ENCODE data around the gene QSOX2. TPM values are rescaled to one million over a fixed set of nuclear protein-coding genes. Genes with fewer than 3 reads are reported as not detected.

Gene QSOX2
- 24.9 and 25.4 TPM in 2 replicates for total RNA-seq

DNA sequence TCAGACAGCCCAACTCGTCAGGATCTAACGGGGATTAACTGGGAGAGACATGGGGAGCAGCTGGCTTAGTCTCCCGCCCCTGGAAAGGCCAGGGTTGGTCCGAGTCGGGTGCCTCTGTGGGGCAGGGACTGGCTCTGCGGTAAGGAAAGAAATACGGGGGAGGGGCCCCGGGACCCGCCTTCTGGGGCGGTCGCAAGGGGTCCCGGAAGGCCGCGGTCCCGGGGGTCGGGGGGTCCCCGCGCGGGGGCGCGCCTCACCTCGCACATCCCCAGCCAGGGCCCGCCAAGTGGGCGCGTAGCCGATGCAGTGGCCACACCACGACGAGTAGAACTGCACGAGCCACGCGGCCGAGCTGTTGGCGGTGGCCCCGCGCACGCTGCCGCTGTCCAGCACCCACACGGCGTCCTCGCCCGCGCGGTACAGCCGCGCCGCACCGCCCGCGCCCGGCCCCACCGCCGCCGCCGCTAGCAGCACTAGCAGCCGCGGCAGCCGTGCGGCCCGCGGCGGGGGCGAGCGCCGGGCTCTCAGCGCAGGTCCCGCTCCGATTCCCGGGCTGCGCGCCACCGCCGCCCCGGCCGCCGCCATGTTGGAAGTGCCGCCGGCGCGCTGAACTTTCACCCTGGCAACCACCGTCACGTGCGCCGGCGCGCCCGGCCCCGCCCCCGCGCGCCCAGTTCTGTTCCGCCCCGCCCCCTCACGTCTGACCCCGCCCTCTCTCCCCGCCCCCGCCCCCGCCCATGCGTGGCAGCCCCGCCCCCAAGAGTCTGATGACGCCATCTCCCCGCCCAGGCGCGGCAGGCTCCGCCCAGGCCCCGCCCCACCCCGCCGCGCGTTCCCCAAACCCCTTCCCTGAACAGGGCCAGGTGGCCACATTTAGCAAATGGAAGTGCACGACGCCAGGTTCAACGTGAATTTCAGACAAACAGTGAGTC is at the start of gene QSOX2:
QSOX2 (minus strand) TSS at position 594 of the 932 bp plus-strand sequence; CDS start at position 585, 9 bp downstream.
- peak within 1 kb of the TSS; percentile 90 for H3K27ac Mint-ChIP-seq
- intact Hi-C loops (cut with micrococcal nuclease): loop anchor here (1.0 to 10.0 kb wide), 5 partner anchors 13 to 341 kb away; partner anchors contain the start of genes CAMSAP1, SEC16A and TMEM250
- peaks cover 13% of the 10 kb centered on the region for H3K36me3 Mint-ChIP-seq (ENCODE audit: low read depth)
- peaks cover 26% of the 10 kb centered on the region for H3K4me1 Mint-ChIP-seq (ENCODE audit: low read depth)
- peak within 1 kb of the TSS; percentile 92 for H3K4me3 Mint-ChIP-seq (ENCODE audit: low read depth)
- peaks cover 4% of the 10 kb centered on the region for H3K27me3 Mint-ChIP-seq (ENCODE audit: low read depth)
- DNase-seq (ENCODE audit: low spot score): peak; percentile 81
- H3K9me3 Mint-ChIP-seq: no peaks in the 10 kb centered on the region

GRCh38 chr9:136295055-136295454 is 49.4 kb upstream of the QSOX2 start:
- H3K36me3 Mint-ChIP-seq (ENCODE audit: low read depth): no peaks in the 10 kb centered on the region
- no peak for DNase-seq (ENCODE audit: low spot score)

DNA sequence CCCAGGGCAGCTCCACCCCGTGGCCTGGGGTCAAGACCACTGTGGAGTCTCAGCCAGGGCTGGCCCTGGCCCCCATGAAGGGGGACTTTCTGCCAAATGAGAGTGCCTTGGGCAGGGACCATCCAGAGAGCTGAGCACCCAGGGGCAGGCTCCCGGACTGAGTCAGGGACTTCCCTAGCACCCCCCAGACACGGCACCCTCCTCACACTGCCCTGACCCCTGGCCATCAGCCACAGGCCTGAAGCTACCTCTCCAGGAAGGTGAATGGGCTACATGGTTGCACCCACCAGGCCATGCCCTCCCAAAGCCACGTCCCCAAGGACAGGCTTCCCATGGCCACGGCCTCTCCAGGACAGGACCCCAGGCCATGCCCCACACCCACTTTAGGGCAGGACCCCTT is 48.8 kb upstream of the QSOX2 start:
- Mint-ChIP-seq H3K4me3 (ENCODE audit: low read depth) (no peak overlapping the region), H3K27me3 (ENCODE audit: low read depth) (no peaks in the 10 kb centered on the region), H3K4me1 (ENCODE audit: low read depth) (no peaks in the 10 kb centered on the region), H3K9me3 (no peaks in the 10 kb centered on the region), H3K36me3 (ENCODE audit: low read depth) (no peaks in the 10 kb centered on the region), H3K27ac (no peak overlapping the region)
- intact Hi-C loops (cut with micrococcal nuclease): no loop called here
- DNase-seq (ENCODE audit: low spot score): no peak

More at GRCh38 chr9:136295055-136295454, 49.4 kb upstream of the QSOX2 start:
- intact Hi-C loops (cut with micrococcal nuclease): no loop called here
- Mint-ChIP-seq H3K27ac (no peak overlapping the region), H3K4me3 (ENCODE audit: low read depth) (no peak overlapping the region), H3K9me3 (no peaks in the 10 kb centered on the region), H3K4me1 (ENCODE audit: low read depth) (no peaks in the 10 kb centered on the region), H3K27me3 (ENCODE audit: low read depth) (no peaks in the 10 kb centered on the region)

DNA sequence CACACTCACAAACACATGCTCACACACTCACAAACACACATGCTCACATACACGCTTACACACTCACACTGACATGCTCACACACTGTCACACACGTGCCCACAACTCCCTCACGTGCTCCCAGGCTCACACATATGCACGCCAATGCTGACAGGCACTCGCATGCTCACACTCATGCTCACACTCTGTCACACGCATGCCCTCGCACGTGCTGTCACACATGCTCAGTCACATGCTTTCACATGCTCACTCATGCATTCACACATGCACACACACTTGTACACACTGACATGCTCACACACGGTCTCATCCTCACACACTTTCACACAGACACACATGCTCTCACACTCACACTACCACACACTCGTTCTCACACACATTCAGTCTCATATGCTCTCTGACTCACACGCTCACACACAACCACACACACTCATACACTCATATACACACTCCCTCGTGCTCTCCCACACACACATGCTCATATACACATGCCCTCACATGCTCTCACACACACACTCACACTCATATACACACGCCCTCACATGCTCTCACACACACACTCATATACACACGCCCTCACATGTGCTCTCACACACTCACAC is 48.0 kb upstream of the QSOX2 start:
- Mint-ChIP-seq H3K36me3 (ENCODE audit: low read depth) (no peaks in the 10 kb centered on the region), H3K27ac (no peak overlapping the region), H3K4me1 (ENCODE audit: low read depth) (no peaks in the 10 kb centered on the region), H3K9me3 (no peaks in the 10 kb centered on the region), H3K4me3 (ENCODE audit: low read depth) (no peak overlapping the region), H3K27me3 (ENCODE audit: low read depth) (no peaks in the 10 kb centered on the region)
- no peak for DNase-seq (ENCODE audit: low spot score)
- intact Hi-C loops (cut with micrococcal nuclease): no loop called here

GRCh38 chr9:136292591-136293448 is 47.2 kb upstream of the QSOX2 start:
- H3K9me3 Mint-ChIP-seq: no peaks in the 10 kb centered on the region
- no peaks in the 10 kb centered on the region for H3K36me3 Mint-ChIP-seq (ENCODE audit: low read depth)
- H3K4me1 Mint-ChIP-seq (ENCODE audit: low read depth): no peaks in the 10 kb centered on the region
- DNase-seq (ENCODE audit: low spot score): no peak
- H3K27me3 Mint-ChIP-seq (ENCODE audit: low read depth): no peaks in the 10 kb centered on the region
- intact Hi-C loops (cut with micrococcal nuclease): no loop called here
- no peak overlapping the region for H3K4me3 Mint-ChIP-seq (ENCODE audit: low read depth)
- H3K27ac Mint-ChIP-seq: no peak overlapping the region

GRCh38 chr9:136292026-136292538 is 46.5 kb upstream of the QSOX2 start:
- no peaks in the 10 kb centered on the region for H3K4me1 Mint-ChIP-seq (ENCODE audit: low read depth)
- no peak for DNase-seq (ENCODE audit: low spot score)
- H3K36me3 Mint-ChIP-seq (ENCODE audit: low read depth): no peaks in the 10 kb centered on the region
- intact Hi-C loops (cut with micrococcal nuclease): no loop called here
- no peaks in the 10 kb centered on the region for H3K9me3 Mint-ChIP-seq
- no peak overlapping the region for H3K27ac Mint-ChIP-seq
- H3K4me3 Mint-ChIP-seq (ENCODE audit: low read depth): no peak overlapping the region
- no peaks in the 10 kb centered on the region for H3K27me3 Mint-ChIP-seq (ENCODE audit: low read depth)

GRCh38 chr9:136291306-136292025 is 45.9 kb upstream of the QSOX2 start:
- H3K27ac Mint-ChIP-seq: no peak overlapping the region
- no peaks in the 10 kb centered on the region for H3K27me3 Mint-ChIP-seq (ENCODE audit: low read depth)
- H3K4me1 Mint-ChIP-seq (ENCODE audit: low read depth): no peaks in the 10 kb centered on the region
- no peak overlapping the region for H3K4me3 Mint-ChIP-seq (ENCODE audit: low read depth)
- no peaks in the 10 kb centered on the region for H3K9me3 Mint-ChIP-seq
- intact Hi-C loops (cut with micrococcal nuclease): no loop called here
- H3K36me3 Mint-ChIP-seq (ENCODE audit: low read depth): no peaks in the 10 kb centered on the region
- no peak for DNase-seq (ENCODE audit: low spot score)

GRCh38 chr9:136290508-136291000 is 44.9 kb upstream of the QSOX2 start:
- intact Hi-C loops (cut with micrococcal nuclease): no loop called here
- Mint-ChIP-seq H3K27me3 (ENCODE audit: low read depth) (no peaks in the 10 kb centered on the region), H3K36me3 (ENCODE audit: low read depth) (no peaks in the 10 kb centered on the region), H3K4me1 (ENCODE audit: low read depth) (no peaks in the 10 kb centered on the region), H3K27ac (no peak overlapping the region), H3K9me3 (no peaks in the 10 kb centered on the region), H3K4me3 (ENCODE audit: low read depth) (no peak overlapping the region)
- no peak for DNase-seq (ENCODE audit: low spot score)

DNA sequence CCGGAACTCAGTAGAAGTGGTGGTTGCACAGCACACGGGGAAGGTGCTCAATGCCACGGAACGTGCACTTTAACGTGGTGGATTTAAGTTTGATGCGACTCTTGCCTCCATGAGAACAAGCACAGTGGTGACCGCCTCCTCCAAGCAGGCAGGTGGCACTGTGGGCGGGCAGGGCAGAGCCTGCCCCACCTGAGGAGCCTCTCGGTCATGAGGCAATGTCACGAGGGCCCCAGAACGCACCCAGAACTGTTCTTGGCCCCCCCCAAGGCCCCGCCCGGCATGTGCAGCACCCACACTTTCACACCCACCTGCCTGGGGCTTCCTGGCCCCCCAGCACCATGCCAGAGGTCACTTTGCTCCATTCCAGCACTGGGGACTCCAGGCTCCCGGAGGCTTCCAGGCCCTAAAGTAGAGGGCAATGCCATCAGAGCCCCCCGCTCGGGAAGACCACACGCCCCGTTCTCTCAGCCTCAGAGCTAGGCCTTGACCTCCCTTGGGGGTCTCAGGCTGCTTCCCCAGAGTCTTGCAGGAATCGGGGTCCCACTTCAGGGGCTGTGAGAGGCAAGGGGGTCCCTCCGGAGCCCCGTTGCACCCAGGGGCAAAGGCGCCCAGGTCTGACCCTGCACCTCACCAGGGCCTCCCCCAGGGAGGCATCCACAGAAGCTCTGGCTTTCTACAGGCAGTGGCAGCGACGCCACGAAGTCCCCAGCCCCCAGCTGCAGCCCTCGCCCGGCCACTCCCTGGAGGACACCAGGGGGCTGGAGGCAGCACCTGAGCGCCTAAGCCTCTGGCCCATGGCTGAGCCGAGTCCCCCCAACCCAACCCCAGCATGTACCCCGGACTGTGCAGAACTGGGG is 44.3 kb upstream of the QSOX2 start:
- intact Hi-C loops (cut with micrococcal nuclease): no loop called here
- Mint-ChIP-seq H3K4me1 (ENCODE audit: low read depth) (no peaks in the 10 kb centered on the region), H3K36me3 (ENCODE audit: low read depth) (no peaks in the 10 kb centered on the region), H3K4me3 (ENCODE audit: low read depth) (no peak overlapping the region), H3K27me3 (ENCODE audit: low read depth) (no peaks in the 10 kb centered on the region), H3K9me3 (no peaks in the 10 kb centered on the region), H3K27ac (no peak overlapping the region)
- DNase-seq (ENCODE audit: low spot score): no peak

DNA sequence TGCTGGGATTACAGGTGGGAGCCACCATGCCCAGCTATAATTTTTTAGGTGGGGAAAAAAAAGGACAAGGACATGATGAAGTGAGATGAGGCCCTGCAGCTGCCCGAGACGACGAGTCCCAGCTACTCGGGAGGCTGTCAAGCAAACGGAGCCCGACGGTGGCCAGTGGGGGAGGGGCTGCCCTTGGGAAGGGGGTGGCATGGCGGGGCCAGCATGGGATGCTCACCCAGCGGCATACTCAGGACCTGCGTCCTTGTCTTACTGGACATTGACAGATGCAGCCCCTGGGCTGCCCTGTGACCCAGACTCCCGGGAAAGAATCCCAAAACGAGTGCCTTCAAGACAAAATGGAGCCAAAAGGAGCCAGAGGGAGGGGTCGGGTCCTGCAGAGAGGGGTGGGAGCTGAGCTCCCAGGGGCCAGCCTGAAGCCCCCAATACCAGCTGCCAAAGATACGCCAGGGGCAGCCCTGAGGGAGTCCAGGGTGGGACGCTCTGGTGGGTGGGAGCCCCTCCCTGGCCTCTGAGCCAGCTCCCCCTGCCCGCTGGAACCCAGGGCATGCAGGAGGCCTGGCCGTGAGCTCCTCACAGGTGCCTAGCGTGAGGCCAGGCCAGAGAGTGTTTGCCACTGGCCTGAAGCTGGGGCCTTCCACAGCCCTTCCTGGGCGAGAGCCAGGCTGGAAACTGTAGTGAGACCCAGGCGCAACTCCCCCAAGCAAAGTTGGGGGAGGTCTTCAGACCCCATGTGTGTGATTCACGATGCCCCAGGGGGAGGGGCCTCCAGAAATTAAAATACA is 42.5 kb upstream of the QSOX2 start:
- intact Hi-C loops (cut with micrococcal nuclease): no loop called here
- H3K36me3 Mint-ChIP-seq (ENCODE audit: low read depth): no peaks in the 10 kb centered on the region
- H3K4me3 Mint-ChIP-seq (ENCODE audit: low read depth): no peak overlapping the region
- H3K27me3 Mint-ChIP-seq (ENCODE audit: low read depth): no peaks in the 10 kb centered on the region
- DNase-seq (ENCODE audit: low spot score): no peak
- H3K9me3 Mint-ChIP-seq: no peaks in the 10 kb centered on the region
- H3K27ac Mint-ChIP-seq: no peak overlapping the region
- peaks cover 3% of the 10 kb centered on the region for H3K4me1 Mint-ChIP-seq (ENCODE audit: low read depth)

GRCh38 chr9:136286987-136287379 is 41.4 kb upstream of the QSOX2 start:
- H3K4me1 Mint-ChIP-seq (ENCODE audit: low read depth): peaks cover 3% of the 10 kb centered on the region
- DNase-seq (ENCODE audit: low spot score): no peak
- H3K27me3 Mint-ChIP-seq (ENCODE audit: low read depth): no peaks in the 10 kb centered on the region
- H3K9me3 Mint-ChIP-seq: no peaks in the 10 kb centered on the region
- H3K27ac Mint-ChIP-seq: no peak overlapping the region
- H3K36me3 Mint-ChIP-seq (ENCODE audit: low read depth): no peaks in the 10 kb centered on the region
- H3K4me3 Mint-ChIP-seq (ENCODE audit: low read depth): no peak overlapping the region
- intact Hi-C loops (cut with micrococcal nuclease): no loop called here
